HG03025 (cell line): ENCODE results near the gene DOCK1.
"Not testable (repeated sequence)": the region's sequence is repeated elsewhere in the genome, so short reads cannot be mapped to it uniquely, and the experiment has no call there.

Experiments used
- ATAC-seq: cut with Tn5 transposase; IDR thresholded peaks from one replicate; pipeline ENCODE4 v1.9.1; 2021; ENCODE audit warnings: mild to moderate bottlenecking, moderate library complexity; ENCODE audit not compliant: unreplicated experiment, low FRiP score

DOCK1 gene

GRCh38 chr10:127292888-127293287, 387.7 kb downstream of the DOCK1 start:
- ATAC-seq: no peak

- no peak for ATAC-seq
These were observed 388.4 kb downstream of the DOCK1 start for GRCh38 chr10:127293640-127294039.

DNA sequence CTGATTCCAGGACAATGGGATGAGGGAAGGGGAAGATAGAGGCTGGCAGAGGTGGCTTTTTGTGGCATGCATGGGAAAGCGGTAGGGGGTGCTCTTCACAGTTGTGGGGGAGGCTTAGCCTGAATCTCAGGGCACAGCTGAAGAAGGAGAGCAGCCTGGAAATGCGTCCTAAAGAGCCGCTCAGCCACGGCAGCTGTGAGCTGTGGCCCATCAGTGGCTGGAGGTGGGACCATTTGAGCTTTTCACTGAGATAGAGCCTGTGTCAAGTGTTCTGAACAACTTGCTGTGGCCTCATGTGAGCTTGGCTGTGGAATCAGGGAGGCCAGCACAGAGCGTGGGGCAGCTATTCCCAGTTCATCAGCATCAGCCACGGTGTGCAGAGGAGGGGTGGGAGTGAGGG, 391.5 kb downstream of the DOCK1 start:
- no peak for ATAC-seq

DNA sequence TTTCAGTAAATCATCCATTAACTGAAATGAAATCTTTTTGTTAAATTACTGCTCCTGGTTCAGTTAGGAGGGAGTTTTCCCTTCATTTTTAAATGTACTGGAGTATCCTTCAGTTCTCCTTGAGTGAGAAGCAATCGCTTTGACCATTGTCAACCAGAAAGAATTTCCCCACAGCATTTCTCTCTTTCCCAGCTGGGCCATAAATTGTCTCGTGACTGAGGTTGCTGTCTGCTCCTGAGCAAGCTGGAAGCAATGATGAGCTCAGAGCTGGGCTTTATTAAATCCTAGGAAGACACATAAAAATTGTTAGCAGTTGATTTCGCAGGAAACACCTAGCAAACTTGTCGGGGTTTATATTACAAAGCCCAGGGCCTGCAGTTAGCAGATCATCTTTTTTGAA, 393.2 kb downstream of the DOCK1 start:
- no peak for ATAC-seq

GRCh38 chr10:127299192-127299591, 394.0 kb downstream of the DOCK1 start:
- not testable (repeated sequence) for ATAC-seq

DNA sequence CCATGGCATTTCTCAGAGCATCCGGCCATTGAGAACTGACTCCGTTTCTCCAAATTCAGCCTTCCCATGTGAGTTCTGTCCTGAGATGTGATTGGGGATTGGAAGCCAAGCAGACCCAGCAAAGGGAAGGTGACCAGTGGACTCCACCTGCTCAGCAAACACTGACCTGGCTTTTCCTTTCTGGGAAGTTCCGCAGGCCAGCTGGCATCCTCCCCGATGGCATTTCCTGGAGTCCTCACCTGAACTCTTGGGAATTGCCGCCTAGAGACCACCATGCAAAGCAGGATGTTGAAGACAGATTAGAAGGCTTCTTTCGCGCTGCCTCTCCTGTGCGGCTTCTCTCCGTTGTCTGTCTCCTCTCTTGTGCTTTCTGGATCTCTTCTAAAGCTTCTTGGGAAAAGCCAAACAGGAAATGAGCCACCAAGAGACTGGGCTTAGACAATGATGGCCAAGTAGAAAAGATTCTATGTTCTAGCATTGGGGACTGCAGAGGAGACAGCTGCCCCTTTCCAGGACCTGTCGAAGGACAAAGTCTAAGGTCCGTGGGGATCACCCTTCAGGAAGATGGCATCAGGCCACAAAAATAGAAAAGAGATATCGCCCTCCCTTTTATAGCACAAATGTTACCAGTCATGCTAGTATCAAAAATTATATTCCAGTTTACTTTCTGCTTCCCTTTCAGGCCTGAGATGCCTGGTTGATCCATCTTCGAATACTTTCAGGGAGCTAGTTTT, 394.9 kb downstream of the DOCK1 start:
- no peak for ATAC-seq

- ATAC-seq: no peak
These were observed 395.7 kb downstream of the DOCK1 start for GRCh38 chr10:127300868-127301321.

DNA sequence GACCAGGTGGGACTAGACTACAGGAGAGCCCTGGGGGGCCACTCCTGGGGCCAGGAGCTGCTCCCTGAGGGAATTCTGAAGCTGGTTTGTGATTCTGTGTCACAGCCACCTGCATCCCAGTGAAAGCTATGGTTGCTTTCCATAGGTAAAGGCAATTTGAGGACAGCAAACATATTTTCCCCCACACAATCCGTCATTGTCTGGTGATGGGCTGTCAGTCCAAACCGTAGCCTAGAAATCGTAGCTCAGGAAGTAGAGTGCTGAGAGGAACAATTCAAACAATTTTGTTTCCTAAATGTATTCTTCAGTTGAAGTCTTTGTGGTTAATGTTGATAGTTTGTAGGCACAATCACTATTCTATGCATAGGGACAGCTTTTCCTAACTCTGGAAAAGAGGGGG, 397.1 kb downstream of the DOCK1 start:
- ATAC-seq: no peak

DNA sequence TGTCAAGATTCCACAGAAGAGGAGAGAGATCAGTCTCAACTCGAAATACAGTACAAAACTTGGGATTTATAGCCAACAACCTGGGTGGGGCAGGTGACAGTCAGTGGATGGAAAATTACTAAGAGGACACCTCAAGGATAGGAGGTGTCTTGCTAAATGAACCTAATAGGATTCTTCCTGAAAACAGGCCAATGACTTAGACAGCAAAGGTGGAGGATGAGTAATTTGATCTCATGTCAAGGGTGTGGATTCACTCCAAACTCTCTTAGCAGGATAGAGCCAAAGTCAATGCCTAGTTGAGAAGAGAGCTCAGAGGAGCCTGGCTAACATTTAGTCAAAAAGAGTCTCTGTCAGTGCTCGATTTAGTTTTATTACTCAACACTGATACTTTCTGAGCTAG, 397.9 kb downstream of the DOCK1 start:
- ATAC-seq: no peak

- ATAC-seq: no peak
These were observed 398.5 kb downstream of the DOCK1 start for GRCh38 chr10:127303746-127304145.

- ATAC-seq: no peak
These were observed 401.3 kb downstream of the DOCK1 start for GRCh38 chr10:127306479-127306878.

- no peak for ATAC-seq
These were observed 402.1 kb downstream of the DOCK1 start for GRCh38 chr10:127307338-127307737.

GRCh38 chr10:127308031-127308430, 402.8 kb downstream of the DOCK1 start:
- no peak for ATAC-seq

GRCh38 chr10:127309619-127310018, 404.4 kb downstream of the DOCK1 start:
- ATAC-seq: not testable (repeated sequence)

- no peak for ATAC-seq
These were observed 405.2 kb downstream of the DOCK1 start for GRCh38 chr10:127310430-127310829.

DNA sequence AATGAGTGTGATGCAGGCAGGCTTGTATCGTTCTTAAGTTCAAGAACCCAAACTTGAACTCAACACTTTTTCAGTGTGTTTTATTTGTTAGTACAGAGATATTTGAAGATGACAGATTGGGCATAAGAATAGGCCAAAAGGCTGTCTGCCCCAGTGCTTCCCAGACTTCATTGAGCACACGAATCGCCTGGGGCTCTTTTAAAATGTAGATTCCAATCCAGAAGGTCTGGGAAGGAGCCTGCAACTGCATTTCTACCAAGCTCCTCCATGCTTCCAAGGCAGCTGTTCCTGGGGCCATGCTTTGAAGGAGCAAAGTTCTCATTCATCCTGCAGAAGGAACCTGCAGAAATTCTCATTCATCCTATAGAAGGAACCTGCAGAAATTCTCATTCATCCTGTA, 405.7 kb downstream of the DOCK1 start:
- ATAC-seq: no peak

- no peak for ATAC-seq
These were observed 408.9 kb downstream of the DOCK1 start for GRCh38 chr10:127313996-127314700.

- ATAC-seq: no peak
These were observed 409.6 kb downstream of the DOCK1 start for GRCh38 chr10:127314797-127315196.

GRCh38 chr10:127315888-127316287, 410.7 kb downstream of the DOCK1 start:
- no peak for ATAC-seq

- ATAC-seq: no peak
These were observed 413.2 kb downstream of the DOCK1 start for GRCh38 chr10:127318396-127318795.

- ATAC-seq: no peak
These were observed 414.0 kb downstream of the DOCK1 start for GRCh38 chr10:127319271-127319670.

DNA sequence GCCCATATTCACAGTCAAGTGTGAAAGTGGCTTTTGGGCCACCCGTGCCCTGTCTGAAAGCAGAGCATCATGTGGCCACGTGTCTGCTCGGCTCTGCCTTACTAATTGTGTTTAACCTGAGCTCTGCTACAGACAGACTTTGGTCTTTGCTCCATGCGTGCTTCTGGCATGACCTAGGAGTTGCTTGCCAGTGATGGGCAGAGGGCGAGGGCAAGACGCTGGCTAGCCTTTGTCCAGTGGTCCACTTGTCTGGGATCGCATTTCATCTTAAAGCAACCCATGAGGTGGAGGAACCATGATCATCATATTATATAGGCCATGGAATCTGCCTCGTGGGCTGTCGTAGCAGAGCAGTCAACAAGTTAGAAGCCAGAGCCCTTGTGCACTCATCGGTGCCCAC, 414.5 kb downstream of the DOCK1 start:
- ATAC-seq: no peak
